ENCODE results near the gene GANAB. TPM values are rescaled to one million over a fixed set of nuclear protein-coding genes. Genes with fewer than 3 reads are reported as not detected.

Gene GANAB

DNA sequence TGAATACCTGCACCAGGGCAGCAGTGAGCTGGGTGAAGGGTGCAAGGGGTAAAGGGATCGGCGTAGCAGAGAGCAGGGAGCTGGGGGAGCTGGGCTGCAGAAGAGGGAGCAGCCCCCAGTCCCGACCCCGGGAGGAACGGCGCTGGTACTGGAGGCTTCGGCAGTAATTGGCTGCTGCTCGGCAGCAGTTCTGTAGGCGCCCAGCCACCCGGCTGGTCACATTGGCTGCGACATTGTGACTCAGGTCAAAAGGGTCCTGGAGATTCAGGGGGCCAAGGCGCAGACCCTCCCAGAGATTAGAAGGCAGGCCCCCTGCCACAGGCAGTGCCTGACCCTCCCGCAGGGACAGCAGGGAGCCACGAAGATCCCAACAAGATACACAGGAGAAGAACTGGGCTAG, 70.6 kb downstream of the GANAB start:
- no peak overlapping the region for H2AK5ac ChIP-seq (ENCODE audit: low read length)
- DNase-seq = no peak
- peaks cover 27% of the 10 kb centered on the region for H3K79me2 ChIP-seq (ENCODE audit: control insufficient read depth, insufficient read depth, low read length)
- H3K4me2 ChIP-seq (ENCODE audit: low read length) = no peak overlapping the region
- no peak overlapping the region for H2BK15ac ChIP-seq (replicated peaks; ENCODE audit: low read depth)
- H4K8ac ChIP-seq (ENCODE audit: low read depth, low read length) = no peak overlapping the region
- H3K18ac ChIP-seq (ENCODE audit: low read length) = no peak overlapping the region
- peak overlapping the region; percentile 30 for H3K56ac ChIP-seq (ENCODE audit: low read length)
- no peak overlapping the region for H3K4ac ChIP-seq (ENCODE audit: low read depth, low read length)
- H2BK5ac ChIP-seq (ENCODE audit: low read length) = no peak overlapping the region
- H4K5ac ChIP-seq (ENCODE audit: low read length) = no peak overlapping the region
- H3K4me3 ChIP-seq (ENCODE audit: low read length) = no peak overlapping the region
- peaks cover 8% of the 10 kb centered on the region for H3K36me3 ChIP-seq (ENCODE audit: control insufficient read depth, insufficient read depth, low read length)
- H3K23ac ChIP-seq (ENCODE audit: low read length) = no peak overlapping the region
- H2BK120ac ChIP-seq (ENCODE audit: low read depth, low read length) = no peak overlapping the region
- no peak overlapping the region for H3K9ac ChIP-seq (ENCODE audit: low read length)
- peaks cover 6% of the 10 kb centered on the region for H3K4me1 ChIP-seq (ENCODE audit: control insufficient read depth, low read depth, low read length)
- H3K79me1 ChIP-seq (ENCODE audit: low read length) = peaks cover 8% of the 10 kb centered on the region
- no peaks in the 10 kb centered on the region for H3K27me3 ChIP-seq (ENCODE audit: insufficient read depth, low read length, poor library complexity)
- no CpG with 5 or more reads among the region's 14 CpGs for WGBS (ENCODE audit: extremely low coverage, insufficient coverage, low lambda C conversion rate)
- no peak overlapping the region for H3K27ac ChIP-seq (ENCODE audit: low read depth, low read length)

DNA sequence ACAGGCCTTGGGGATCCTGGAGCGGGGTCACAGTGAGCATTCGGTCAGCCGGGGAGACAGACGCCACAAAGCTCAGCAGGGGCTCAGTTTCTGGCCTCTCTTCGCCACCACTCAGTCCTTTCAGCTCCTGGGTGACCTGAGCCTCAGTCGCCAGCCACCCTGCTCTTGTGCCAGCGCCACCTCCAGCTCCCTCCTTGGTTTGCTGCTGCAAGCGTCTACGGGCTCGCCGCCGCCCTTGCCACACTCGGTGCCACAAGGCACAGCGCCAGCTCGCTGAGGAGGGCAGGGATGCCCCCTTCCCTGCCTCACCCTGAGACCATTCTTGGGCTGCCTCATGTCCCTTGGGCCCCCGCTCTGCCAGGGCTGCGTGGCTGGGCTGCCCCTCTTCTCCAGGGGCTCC, 71.3 kb downstream of the GANAB start:
- Histone ChIP-seq H3K79me2 (ENCODE audit: control insufficient read depth, insufficient read depth, low read length) (peaks cover 33% of the 10 kb centered on the region), H3K23ac (ENCODE audit: low read length) (no peak overlapping the region), H3K27ac (ENCODE audit: low read depth, low read length) (no peak overlapping the region), H4K8ac (ENCODE audit: low read depth, low read length) (no peak overlapping the region), H3K4me1 (ENCODE audit: control insufficient read depth, low read depth, low read length) (peaks cover 6% of the 10 kb centered on the region), H3K4me3 (ENCODE audit: low read length) (no peak overlapping the region), H3K79me1 (ENCODE audit: low read length) (peaks cover 8% of the 10 kb centered on the region), H2BK5ac (ENCODE audit: low read length) (no peak overlapping the region), H2AK5ac (ENCODE audit: low read length) (no peak overlapping the region), H3K9ac (ENCODE audit: low read length) (peak overlapping the region; percentile 82), H3K56ac (ENCODE audit: low read length) (peak overlapping the region; percentile 92), H3K4ac (ENCODE audit: low read depth, low read length) (no peak overlapping the region), H3K18ac (ENCODE audit: low read length) (no peak overlapping the region), H3K27me3 (ENCODE audit: insufficient read depth, low read length, poor library complexity) (no peaks in the 10 kb centered on the region), H3K36me3 (ENCODE audit: control insufficient read depth, insufficient read depth, low read length) (peaks cover 12% of the 10 kb centered on the region), H4K5ac (ENCODE audit: low read length) (no peak overlapping the region), H2BK15ac (replicated peaks; ENCODE audit: low read depth) (no peak overlapping the region), H2BK120ac (ENCODE audit: low read depth, low read length) (no peak overlapping the region), H3K4me2 (ENCODE audit: low read length) (peak overlapping the region; percentile 92)
- WGBS (ENCODE audit: extremely low coverage, insufficient coverage, low lambda C conversion rate) = no CpG with 5 or more reads among the region's 17 CpGs
- no peak for DNase-seq

Small RNA genes lying within 50 kb of the gene (small RNA-seq; reads per million reads assigned to genes)
- gene AP001458.1 (ENCODE audit: insufficient read depth) = not detected
- gene SNORA57 (ENCODE audit: insufficient read depth) = not detected

Measured in mesendoderm (in vitro differentiated cells).